NCI-H1417 treated with DMSO at 0.1 percent for 48 hours (cell line): ENCODE data around the gene PPM1L.

Experiments
- DNase-seq: peaks from one replicate; lab custom pipeline; 2025; lab: John Stamatoyannopoulos, UW

The PPM1L gene

GRCh38 chr3:160765211-160765610 is 9.2 kb downstream of the PPM1L start:
- no peak for DNase-seq

- DNase-seq: no peak
Measured at GRCh38 chr3:160768031-160768430, 12.0 kb downstream of the PPM1L start.

GRCh38 chr3:160768918-160769317 is 12.9 kb downstream of the PPM1L start:
- no peak for DNase-seq

- DNase-seq: no peak
Measured at GRCh38 chr3:160771811-160772459, 15.9 kb downstream of the PPM1L start.

- no peak for DNase-seq
Measured at GRCh38 chr3:160773722-160774121, 17.7 kb downstream of the PPM1L start.

GRCh38 chr3:160774172-160774571 is 18.1 kb downstream of the PPM1L start:
- DNase-seq: no peak

GRCh38 chr3:160778480-160778879 is 22.4 kb downstream of the PPM1L start:
- no peak for DNase-seq

GRCh38 chr3:160779040-160779439 is 23.0 kb downstream of the PPM1L start:
- no peak for DNase-seq

GRCh38 chr3:160780245-160780644 is 24.2 kb downstream of the PPM1L start:
- no peak for DNase-seq

- no peak for DNase-seq
Measured at GRCh38 chr3:160781402-160781801, 25.4 kb downstream of the PPM1L start.

GRCh38 chr3:160781863-160782262 is 25.8 kb downstream of the PPM1L start:
- DNase-seq: no peak

- no peak for DNase-seq
Measured at GRCh38 chr3:160784853-160785252, 28.8 kb downstream of the PPM1L start.

- no peak for DNase-seq
Measured at GRCh38 chr3:160790726-160791125, 34.7 kb downstream of the PPM1L start.

GRCh38 chr3:160792540-160792939 is 36.5 kb downstream of the PPM1L start:
- DNase-seq: no peak

- no peak for DNase-seq
Measured at GRCh38 chr3:160793722-160794252, 37.8 kb downstream of the PPM1L start.

GRCh38 chr3:160796089-160796812 is 40.2 kb downstream of the PPM1L start:
- no peak for DNase-seq

- no peak for DNase-seq
Measured at GRCh38 chr3:160796813-160797164, 40.8 kb downstream of the PPM1L start.

GRCh38 chr3:160797356-160797755 is 41.3 kb downstream of the PPM1L start:
- DNase-seq: no peak

GRCh38 chr3:160801386-160802118 is 45.5 kb downstream of the PPM1L start:
- no peak for DNase-seq

- DNase-seq: no peak
Measured at GRCh38 chr3:160804762-160805161, 48.7 kb downstream of the PPM1L start.

- no peak for DNase-seq
Measured at GRCh38 chr3:160806094-160806493, 50.1 kb downstream of the PPM1L start.

GRCh38 chr3:160806686-160807085 is 50.7 kb downstream of the PPM1L start:
- no peak for DNase-seq

- DNase-seq: no peak
Measured at GRCh38 chr3:160808838-160809237, 52.8 kb downstream of the PPM1L start.
